K562 treated with DMSO at 1 percent for 48 hours (cell line): ENCODE measurements around the gene LURAP1L. TPM values are rescaled to one million over a fixed set of nuclear protein-coding genes. Genes with fewer than 3 reads are reported as not detected.

Source experiments
- total RNA-seq: library from RNA; unstranded; fragments of 300-600 nt; gene quantifications from 2 replicates; pipeline ENCODE4 v1.2.3, GENCODE V29; 2022; ENCODE audit warnings: low replicate concordance; ENCODE audit errors: extremely low read depth

LURAP1L gene
- total RNA-seq: not detected in 2 replicates

GRCh38 chr9:12774861-12775678, at the start of gene LURAP1L:
TSS of gene LURAP1L (plus strand) at chr9:12775020. CDS start at chr9:12775716, 696 bp downstream.

Other genes starting within 250 kb of the LURAP1L start
- not detected in 2 replicates for gene TYRP1, start 81.6 kb upstream of the LURAP1L start, total RNA-seq